ENCODE measurements around the gene R3HDM1.
"Not testable (repeated sequence)": the region's sequence is repeated elsewhere in the genome, so short reads cannot be mapped to it uniquely, and the experiment has no call there.

The R3HDM1 gene

GRCh38 chr2:135581282-135581681 is 50.0 kb downstream of the R3HDM1 start:
- DNase-seq = no peak

GRCh38 chr2:135582383-135582782 is 51.1 kb downstream of the R3HDM1 start:
- DNase-seq = no peak

GRCh38 chr2:135585586-135585985 is 54.3 kb downstream of the R3HDM1 start:
- DNase-seq = no peak

- no peak for DNase-seq
These were observed 54.9 kb downstream of the R3HDM1 start for GRCh38 chr2:135586148-135586547.

- no peak for DNase-seq
These were observed 56.7 kb downstream of the R3HDM1 start for GRCh38 chr2:135587958-135588357.

GRCh38 chr2:135590619-135591260 is 59.5 kb downstream of the R3HDM1 start:
- DNase-seq = no peak

- no peak for DNase-seq
These were observed 69.6 kb downstream of the R3HDM1 start for GRCh38 chr2:135600915-135601314.

GRCh38 chr2:135603543-135603942 is 72.3 kb downstream of the R3HDM1 start:
- no peak for DNase-seq

- DNase-seq = no peak
These were observed 76.3 kb downstream of the R3HDM1 start for GRCh38 chr2:135607561-135607960.

GRCh38 chr2:135612319-135612718 is 81.0 kb downstream of the R3HDM1 start:
- no peak for DNase-seq

GRCh38 chr2:135615404-135615803 is 84.1 kb downstream of the R3HDM1 start:
- DNase-seq = no peak

GRCh38 chr2:135617501-135618015 is 86.3 kb downstream of the R3HDM1 start:
- DNase-seq = no peak

- DNase-seq = no peak
These were observed 88.9 kb downstream of the R3HDM1 start for GRCh38 chr2:135620198-135620597.

- DNase-seq = no peak
These were observed 98.2 kb downstream of the R3HDM1 start for GRCh38 chr2:135629520-135629919.

- not testable (repeated sequence) for DNase-seq
These were observed 98.8 kb downstream of the R3HDM1 start for GRCh38 chr2:135630034-135630433.

- no peak for DNase-seq
These were observed 99.2 kb downstream of the R3HDM1 start for GRCh38 chr2:135630488-135630887.

- DNase-seq = no peak
These were observed 102.3 kb downstream of the R3HDM1 start for GRCh38 chr2:135633582-135633981.

- no peak for DNase-seq
These were observed 104.0 kb downstream of the R3HDM1 start for GRCh38 chr2:135635212-135635835.

- DNase-seq = no peak
These were observed 105.7 kb downstream of the R3HDM1 start for GRCh38 chr2:135636982-135637381.

GRCh38 chr2:135637456-135638087 is 106.3 kb downstream of the R3HDM1 start:
- DNase-seq = no peak

GRCh38 chr2:135638825-135639224 is 107.5 kb downstream of the R3HDM1 start:
- no peak for DNase-seq

- no peak for DNase-seq
These were observed 110.1 kb downstream of the R3HDM1 start for GRCh38 chr2:135641156-135642068.

Data from activated CD4-positive, alpha-beta T cell treated with anti-CD3 and anti-CD28 coated beads for 1 hour (primary cell).